Non-pigmented ciliary epithelial cell (primary cell): Measurements from ENCODE around the gene PEF1.

ENCODE experiments used
- DNase-seq: peaks from one replicate; pipeline ENCODE4 v3.0.0-alpha.2; 2010; ENCODE audit warnings: low read depth

Gene PEF1

GRCh38 chr1:31653717-31654473, 9.2 kb upstream of the PEF1 start:
- DNase-seq = no peak

GRCh38 chr1:31652891-31653499, 8.3 kb upstream of the PEF1 start:
- DNase-seq = no peak

GRCh38 chr1:31651766-31652165, 7.1 kb upstream of the PEF1 start:
- DNase-seq = no peak

- no peak for DNase-seq
These were observed 6.4 kb upstream of the PEF1 start for GRCh38 chr1:31651089-31651420.

- DNase-seq = no peak
These were observed 5.7 kb upstream of the PEF1 start for GRCh38 chr1:31650161-31651088.

GRCh38 chr1:31648641-31649357, 4.1 kb upstream of the PEF1 start:
- DNase-seq = no peak

DNA sequence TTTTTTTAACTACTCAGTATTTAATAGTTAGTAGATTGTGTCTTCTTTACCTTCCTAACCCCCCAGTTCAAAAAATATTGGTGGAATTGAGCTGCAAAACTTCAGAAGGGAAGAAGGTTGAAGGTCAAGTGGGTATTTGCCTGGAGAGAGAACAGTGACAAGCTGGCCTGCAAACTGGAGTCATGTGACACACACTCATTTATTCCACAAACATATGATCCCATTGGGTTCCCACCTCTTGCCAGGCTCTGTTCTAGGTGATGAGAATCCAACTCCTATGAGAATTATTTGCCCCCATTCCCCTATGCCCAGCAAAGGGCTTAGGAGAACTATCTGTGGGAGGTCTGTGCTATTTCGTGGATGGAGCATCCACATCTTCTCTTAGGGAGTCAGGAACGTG, 3.5 kb upstream of the PEF1 start:
- DNase-seq = no peak

GRCh38 chr1:31647106-31647505, 2.4 kb upstream of the PEF1 start:
- DNase-seq = no peak

DNA sequence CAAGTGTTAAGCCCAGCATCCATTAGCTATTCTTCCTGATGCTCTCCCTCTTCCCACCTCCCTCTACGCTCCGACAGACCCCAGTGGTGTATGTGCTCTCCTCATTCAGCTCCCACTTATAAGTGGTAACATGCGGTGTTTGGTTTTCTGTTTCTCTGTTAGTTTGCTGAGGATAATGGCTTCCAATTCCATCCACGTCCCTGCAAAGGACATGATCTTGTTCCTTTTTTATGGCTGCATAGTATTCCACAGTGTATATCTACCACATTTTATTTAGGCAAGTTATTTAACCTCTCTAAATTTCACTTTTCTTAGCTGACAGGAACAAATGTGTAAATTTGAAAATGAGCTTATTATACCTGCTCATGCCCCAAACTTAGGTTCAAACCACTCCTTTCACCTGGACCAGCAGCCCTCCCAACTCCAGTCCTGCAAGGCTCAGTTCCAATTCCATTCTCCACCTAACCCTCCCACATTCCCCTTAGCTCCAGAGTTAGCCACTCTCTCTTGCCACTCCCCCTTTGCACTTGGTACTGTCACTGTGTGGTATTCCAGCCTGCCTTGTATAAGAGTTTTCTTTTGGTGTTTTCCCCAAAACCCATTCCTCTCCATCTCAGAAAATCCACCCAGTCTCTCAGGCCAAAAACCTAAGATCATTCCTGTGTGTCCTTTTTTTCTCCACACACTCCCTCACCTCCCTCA, 1.7 kb upstream of the PEF1 start:
- DNase-seq = no peak

GRCh38 chr1:31645274-31645568, 545 bp upstream of the PEF1 start:
- DNase-seq = no peak

- no peak for DNase-seq
These were observed 608 bp downstream of the PEF1 start for GRCh38 chr1:31643976-31644559.

DNA sequence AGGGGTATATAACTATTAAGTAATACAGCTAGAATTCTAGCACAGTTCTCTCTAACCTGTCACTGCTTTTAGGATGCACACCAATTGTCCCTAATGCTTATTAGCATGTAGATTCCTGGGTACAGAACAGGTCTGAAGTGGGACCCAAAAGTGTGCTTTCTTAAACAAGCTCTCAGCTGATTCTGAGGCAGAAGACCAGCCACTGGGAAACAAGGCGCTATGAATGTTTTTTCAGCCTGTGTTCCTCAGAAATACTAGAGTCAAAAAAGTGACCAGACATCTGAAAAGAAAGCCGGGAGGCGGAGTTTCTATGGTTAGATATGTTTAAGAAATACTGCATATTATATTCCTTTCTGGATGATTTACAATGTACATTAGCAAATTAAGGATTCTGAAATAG, 1.8 kb downstream of the PEF1 start:
- no peak for DNase-seq

DNA sequence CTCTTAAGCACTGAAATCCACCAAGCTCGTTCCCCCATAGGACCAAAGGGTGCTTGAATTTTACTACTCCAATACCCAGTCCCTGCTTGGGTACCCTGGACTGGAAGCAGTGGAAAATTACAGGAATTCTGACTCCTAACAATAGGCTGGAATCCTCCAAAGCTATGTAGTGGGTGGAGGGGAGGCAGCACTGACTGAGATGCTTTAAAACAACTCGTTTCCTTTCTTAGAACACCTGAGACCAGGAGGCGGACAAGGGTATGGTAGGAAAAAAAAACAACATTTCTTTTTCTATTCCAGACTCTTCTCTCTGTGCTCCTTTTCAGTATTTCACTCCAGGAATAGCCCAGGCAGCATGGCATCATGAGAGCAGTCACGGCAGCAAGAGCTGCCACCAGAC, 2.3 kb downstream of the PEF1 start:
- DNase-seq = no peak

DNA sequence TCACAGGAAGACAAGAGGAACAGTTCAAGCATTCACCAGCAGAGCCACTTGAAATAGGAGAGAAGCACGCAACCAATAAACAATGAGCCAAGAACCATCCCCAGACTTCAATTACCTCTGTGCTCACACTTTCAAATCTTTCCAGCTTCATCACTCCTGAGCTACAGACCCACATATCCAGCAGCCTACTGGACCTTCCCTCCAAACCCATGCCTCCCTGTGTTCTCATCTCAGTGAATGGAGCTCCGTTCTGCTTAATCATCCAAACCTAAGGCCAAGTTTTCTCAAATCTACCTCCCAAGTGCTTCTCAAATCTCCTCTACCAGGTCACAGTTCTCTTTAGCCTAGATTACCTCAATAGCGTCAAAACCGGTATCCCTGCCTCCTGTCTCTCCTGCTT, 3.7 kb downstream of the PEF1 start:
- DNase-seq = no peak

GRCh38 chr1:31640179-31640578, 4.5 kb downstream of the PEF1 start:
- DNase-seq = no peak

- peak; percentile 53 for DNase-seq
These were observed 5.1 kb downstream of the PEF1 start for GRCh38 chr1:31639543-31639942.

DNA sequence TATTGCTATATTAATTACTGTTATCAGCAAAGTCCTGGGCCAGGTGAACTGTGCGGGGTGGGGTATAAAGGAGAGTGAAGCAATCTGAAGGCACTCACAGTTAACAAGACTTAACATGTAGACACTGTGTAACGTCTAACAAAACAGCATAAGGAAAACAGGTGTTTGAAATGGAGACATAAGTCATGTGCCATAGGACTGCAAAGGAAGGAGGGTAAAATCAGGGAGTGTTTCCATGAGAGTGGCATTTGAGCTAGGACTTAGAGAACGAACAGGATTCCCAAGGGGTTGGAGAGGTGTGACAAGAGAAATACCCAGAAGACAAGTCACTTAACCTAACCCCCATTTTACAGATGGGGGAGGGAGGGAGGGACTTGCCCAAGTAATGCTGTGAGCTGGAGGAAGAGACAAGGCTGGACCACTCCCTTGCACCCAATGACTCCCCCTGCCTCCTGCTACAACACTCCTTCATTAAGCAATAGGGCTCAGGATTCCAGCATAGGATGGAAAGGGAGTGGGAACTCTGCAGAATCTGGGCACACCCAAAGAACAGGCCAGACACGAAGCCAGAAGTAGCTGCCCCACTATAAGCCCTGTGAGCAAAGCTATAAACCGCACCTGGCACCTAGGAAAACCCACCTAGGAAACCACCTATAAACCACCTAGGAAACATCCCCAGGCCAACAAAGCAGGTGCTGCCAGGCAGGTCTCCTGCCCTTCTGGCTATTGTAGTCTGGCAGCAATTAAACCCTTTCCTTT, 6.6 kb downstream of the PEF1 start:
- no peak for DNase-seq

- no peak for DNase-seq
These were observed 11.6 kb downstream of the PEF1 start for GRCh38 chr1:31633117-31633516.

- DNase-seq = no peak
These were observed 12.0 kb downstream of the PEF1 start for GRCh38 chr1:31632649-31633048.

- DNase-seq = no peak
These were observed 15.6 kb downstream of the PEF1 start for GRCh38 chr1:31628931-31629556.
